Measurements from ENCODE around the gene FAM20A.
"Not testable (repeated sequence)": the region's sequence is repeated elsewhere in the genome, so short reads cannot be mapped to it uniquely, and the experiment has no call there.

Gene FAM20A

GRCh38 chr17:68588362-68588761 lies 12.8 kb downstream of the FAM20A start:
- no peak for DNase-seq (ENCODE audit: low read depth)

- DNase-seq (ENCODE audit: low read depth), result no peak
These were observed 13.3 kb downstream of the FAM20A start for GRCh38 chr17:68587847-68588246.

GRCh38 chr17:68587026-68587425 lies 14.1 kb downstream of the FAM20A start:
- no peak for DNase-seq (ENCODE audit: low read depth)

- no peak for DNase-seq (ENCODE audit: low read depth)
These were observed 15.5 kb downstream of the FAM20A start for GRCh38 chr17:68585643-68586042.

- DNase-seq (ENCODE audit: low read depth), result no peak
These were observed 16.4 kb downstream of the FAM20A start for GRCh38 chr17:68584581-68585303.

GRCh38 chr17:68582867-68583266 lies 18.3 kb downstream of the FAM20A start:
- DNase-seq (ENCODE audit: low read depth), result not testable (repeated sequence)

GRCh38 chr17:68581863-68582645 lies 19.1 kb downstream of the FAM20A start:
- DNase-seq (ENCODE audit: low read depth), result no peak

- no peak for DNase-seq (ENCODE audit: low read depth)
These were observed 20.9 kb downstream of the FAM20A start for GRCh38 chr17:68580236-68580770.

- no peak for DNase-seq (ENCODE audit: low read depth)
These were observed 21.8 kb downstream of the FAM20A start for GRCh38 chr17:68579194-68579927.

GRCh38 chr17:68578236-68578635 lies 22.9 kb downstream of the FAM20A start:
- DNase-seq (ENCODE audit: low read depth), result no peak

- DNase-seq (ENCODE audit: low read depth), result no peak
These were observed 23.7 kb downstream of the FAM20A start for GRCh38 chr17:68577497-68577821.

- no peak for DNase-seq (ENCODE audit: low read depth)
These were observed 24.2 kb downstream of the FAM20A start for GRCh38 chr17:68576811-68577496.

- no peak for DNase-seq (ENCODE audit: low read depth)
These were observed 25.0 kb downstream of the FAM20A start for GRCh38 chr17:68576137-68576536.

GRCh38 chr17:68573338-68573737 lies 27.8 kb downstream of the FAM20A start:
- DNase-seq (ENCODE audit: low read depth), result no peak

GRCh38 chr17:68572138-68572842 lies 28.9 kb downstream of the FAM20A start:
- no peak for DNase-seq (ENCODE audit: low read depth)

GRCh38 chr17:68570526-68570925 lies 30.6 kb downstream of the FAM20A start:
- DNase-seq (ENCODE audit: low read depth), result no peak

- DNase-seq (ENCODE audit: low read depth), result no peak
These were observed 31.8 kb downstream of the FAM20A start for GRCh38 chr17:68569346-68569745.

- no peak for DNase-seq (ENCODE audit: low read depth)
These were observed 32.6 kb downstream of the FAM20A start for GRCh38 chr17:68568581-68568980.

- DNase-seq (ENCODE audit: low read depth), result no peak
These were observed 33.6 kb downstream of the FAM20A start for GRCh38 chr17:68567581-68567980.

- no peak for DNase-seq (ENCODE audit: low read depth)
These were observed 34.1 kb downstream of the FAM20A start for GRCh38 chr17:68567035-68567434.

GRCh38 chr17:68566442-68566738 lies 34.8 kb downstream of the FAM20A start:
- no peak for DNase-seq (ENCODE audit: low read depth)
